ENCODE measurements around the gene PIPOX. TPM values are rescaled to one million over a fixed set of nuclear protein-coding genes. Genes with fewer than 3 reads are reported as not detected.

The PIPOX gene
- total and polyA plus RNA-seq, 2 of the 8 experiments (the other 6 are each of a cell fraction or from before 2014, with no cell fraction given) = 57.2 to 99.6 TPM

GRCh38 chr17:29095439-29095838, 52.5 kb downstream of the PIPOX start (continued):
- no peak for TF ChIP-seq CTCF (IDR thresholded peaks at IDR 0.05; ENCODE audit: control extremely low read depth in 1 of 3, insufficient read depth in 1 of 3, low read depth in 1 of 3, low read length in 3 of 3)
- no peak for TF ChIP-seq ATF3 (IDR thresholded peaks at IDR 0.05; ENCODE audit: insufficient read depth, low read depth, low read length)
- no peak for TF ChIP-seq EZH2 (IDR thresholded peaks at IDR 0.05; ENCODE audit: low read depth, low read length, severe bottlenecking)
- TF ChIP-seq YY1 (IDR thresholded peaks at IDR 0.05; ENCODE audit: low read depth, low read length) = no peak
- no peak for TF ChIP-seq SAP30 (IDR thresholded peaks at IDR 0.05; ENCODE audit: insufficient read depth, insufficient replicate concordance, low read length)
